Measurements from ENCODE around the gene LBP.
"Not testable (repeated sequence)": the region's sequence is repeated elsewhere in the genome, so short reads cannot be mapped to it uniquely, and the experiment has no call there.

LBP gene

GRCh38 chr20:38321959-38322598, 24.2 kb upstream of the LBP start:
- DNase-seq = peak; percentile 37

GRCh38 chr20:38324159-38324558, 22.1 kb upstream of the LBP start:
- DNase-seq = no peak

GRCh38 chr20:38325167-38325566, 21.1 kb upstream of the LBP start:
- no peak for DNase-seq

GRCh38 chr20:38325905-38326304, 20.4 kb upstream of the LBP start:
- DNase-seq = no peak

GRCh38 chr20:38326309-38326708, 20.0 kb upstream of the LBP start:
- DNase-seq = no peak

- DNase-seq = no peak
Measured at GRCh38 chr20:38330638-38331037, 15.6 kb upstream of the LBP start.

GRCh38 chr20:38331245-38331644, 15.0 kb upstream of the LBP start:
- no peak for DNase-seq

GRCh38 chr20:38331814-38332213, 14.5 kb upstream of the LBP start:
- no peak for DNase-seq

GRCh38 chr20:38334016-38334415, 12.3 kb upstream of the LBP start:
- DNase-seq = no peak

- no peak for DNase-seq
Measured at GRCh38 chr20:38336726-38337125, 9.6 kb upstream of the LBP start.

GRCh38 chr20:38337561-38338140, 8.6 kb upstream of the LBP start:
- no peak for DNase-seq

- DNase-seq = peak; percentile 12
Measured at GRCh38 chr20:38338849-38339520, 7.3 kb upstream of the LBP start.

GRCh38 chr20:38339521-38339896, 6.8 kb upstream of the LBP start:
- DNase-seq = not testable (repeated sequence)

GRCh38 chr20:38339997-38340396, 6.3 kb upstream of the LBP start:
- DNase-seq = no peak

GRCh38 chr20:38340693-38341092, 5.6 kb upstream of the LBP start:
- DNase-seq = no peak

- no peak for DNase-seq
Measured at GRCh38 chr20:38342216-38342615, 4.1 kb upstream of the LBP start.

- DNase-seq = no peak
Measured at GRCh38 chr20:38342713-38343310, 3.5 kb upstream of the LBP start.

- no peak for DNase-seq
Measured at GRCh38 chr20:38343311-38344106, 2.8 kb upstream of the LBP start.

GRCh38 chr20:38344107-38344701, 2.1 kb upstream of the LBP start:
- no peak for DNase-seq

GRCh38 chr20:38345643-38346042, 639 bp upstream of the LBP start:
- DNase-seq = no peak

GRCh38 chr20:38346741-38347140, 459 bp downstream of the LBP start:
- no peak for DNase-seq

- DNase-seq = no peak
Measured at GRCh38 chr20:38349856-38350255, 3.6 kb downstream of the LBP start.
